Activated CD4-positive, alpha-beta T cell treated with anti-CD3 and anti-CD28 coated beads, Interleukin-2, Interleukin-6, amounts not matched to agents 100 ng/mL and 50 ng/mL, durations not matched to agents 16 hours and 8 hours (primary cell): ENCODE data around the gene CXCL5.
"Not testable (repeated sequence)": the region's sequence is repeated elsewhere in the genome, so short reads cannot be mapped to it uniquely, and the experiment has no call there.

ENCODE experiments used
- DNase-seq: peaks from one replicate; pipeline ENCODE4 v3.0.0-alpha.2; 2020

CXCL5 gene

GRCh38 chr4:74014332-74014731 is 15.9 kb upstream of the CXCL5 start:
- no peak for DNase-seq

DNA sequence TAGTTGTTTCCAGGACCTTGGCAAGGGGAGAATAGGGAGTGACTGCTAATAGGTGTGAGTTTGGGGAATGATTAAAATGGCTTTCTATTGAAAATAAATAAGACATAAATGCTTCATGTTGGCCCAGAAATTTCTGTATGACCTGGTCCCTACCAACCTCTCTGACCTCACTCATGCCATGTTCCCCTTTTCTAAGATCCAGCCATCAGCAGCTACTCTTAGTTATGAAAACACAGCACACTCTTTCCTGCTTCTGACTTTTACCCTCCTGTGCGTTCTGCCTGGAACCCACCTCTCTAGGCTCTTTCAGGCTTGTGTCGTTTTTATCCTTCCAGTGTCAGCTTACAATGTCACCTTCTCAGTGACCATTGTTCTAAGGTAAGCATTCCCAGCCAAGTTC is 14.8 kb upstream of the CXCL5 start:
- no peak for DNase-seq

- DNase-seq, result no peak
Measured at GRCh38 chr4:74012130-74012529, 13.7 kb upstream of the CXCL5 start.

- DNase-seq, result no peak
Measured at GRCh38 chr4:74009307-74009706, 10.8 kb upstream of the CXCL5 start.

DNA sequence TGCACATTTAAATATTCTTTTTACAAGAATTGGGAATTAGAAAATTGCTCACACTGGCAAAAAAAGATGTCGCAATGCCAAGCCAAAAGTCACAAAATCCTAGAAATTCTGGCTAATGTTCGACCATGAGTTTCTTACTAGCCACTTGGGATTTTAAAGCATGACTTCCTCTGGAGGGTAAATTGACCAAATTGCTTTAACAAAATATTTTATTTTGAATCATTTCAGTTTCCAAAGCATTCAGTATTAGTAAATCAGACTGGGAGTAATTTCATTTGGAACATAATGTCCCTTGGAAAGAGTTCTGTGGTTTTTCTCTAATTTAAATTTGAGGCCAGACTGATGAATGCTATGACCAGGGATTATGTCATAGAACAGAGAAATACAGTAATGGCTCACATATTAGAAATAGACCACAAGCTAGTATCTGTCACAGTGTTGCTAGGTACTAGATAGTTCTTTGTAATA is 7.6 kb upstream of the CXCL5 start:
- no peak for DNase-seq

GRCh38 chr4:74005528-74005927 is 7.1 kb upstream of the CXCL5 start:
- no peak for DNase-seq

DNA sequence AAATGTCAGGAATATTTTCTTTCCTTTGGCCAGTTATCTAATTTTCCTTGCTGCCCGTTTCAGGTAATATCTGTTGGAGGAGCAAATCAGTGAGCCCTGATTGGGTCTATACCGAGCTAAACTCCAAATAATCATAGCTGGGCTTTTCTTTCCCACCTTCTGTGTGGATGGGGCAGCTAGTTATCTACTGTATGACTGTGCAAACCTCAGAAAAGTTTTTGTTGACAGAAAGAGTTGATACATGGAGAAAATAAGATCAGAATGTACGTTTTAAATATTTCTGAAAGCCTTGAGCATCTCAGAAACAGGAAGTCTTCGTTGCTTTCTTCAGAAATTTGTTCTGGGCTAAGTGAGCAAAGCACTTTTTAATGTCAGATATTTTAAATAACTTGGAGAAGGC is 6.2 kb upstream of the CXCL5 start:
- DNase-seq, result no peak

DNA sequence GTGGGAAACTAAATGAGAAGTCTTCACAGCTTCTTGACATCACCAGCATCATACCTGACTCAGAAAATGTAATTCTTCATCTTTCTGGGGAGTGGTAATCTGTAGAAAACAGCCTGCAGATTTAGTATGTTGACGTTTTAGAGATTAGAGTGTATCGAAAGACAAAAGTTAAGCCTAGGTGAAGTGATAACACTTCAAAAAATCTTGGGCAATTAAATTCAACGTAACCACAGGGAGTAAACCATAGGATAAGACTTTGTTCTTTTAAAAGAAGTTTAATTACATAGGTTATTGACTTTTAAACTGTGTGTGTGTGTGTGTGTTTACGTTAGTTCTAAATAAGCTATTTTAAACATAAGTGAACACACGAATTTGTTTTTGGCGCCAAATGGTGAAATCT is 1.8 kb upstream of the CXCL5 start:
- DNase-seq, result no peak

GRCh38 chr4:73992050-73992449 is 6.4 kb downstream of the CXCL5 start:
- no peak for DNase-seq

GRCh38 chr4:73991742-73992000 is 6.8 kb downstream of the CXCL5 start:
- DNase-seq, result no peak

GRCh38 chr4:73990988-73991741 is 7.3 kb downstream of the CXCL5 start:
- no peak for DNase-seq

- DNase-seq, result no peak
Measured at GRCh38 chr4:73989928-73990327, 8.5 kb downstream of the CXCL5 start.

DNA sequence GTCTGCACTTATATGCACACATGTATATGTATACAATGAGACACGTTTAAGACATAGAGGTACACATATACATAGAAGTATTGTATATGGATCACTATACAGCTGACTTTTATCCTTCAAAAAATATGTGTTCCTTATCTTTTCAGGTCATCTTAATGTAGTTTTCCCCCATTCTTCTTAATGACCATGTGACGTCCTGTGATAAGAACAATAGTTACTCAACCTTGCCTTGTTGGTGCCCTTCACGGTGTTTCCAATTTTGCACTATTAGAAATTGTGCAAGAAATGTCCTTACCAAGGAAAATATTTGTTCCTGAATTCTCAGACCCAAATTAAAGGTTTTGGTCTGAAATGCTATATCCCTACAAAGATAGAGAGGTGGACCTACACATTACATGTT is 9.4 kb downstream of the CXCL5 start:
- DNase-seq, result no peak

DNA sequence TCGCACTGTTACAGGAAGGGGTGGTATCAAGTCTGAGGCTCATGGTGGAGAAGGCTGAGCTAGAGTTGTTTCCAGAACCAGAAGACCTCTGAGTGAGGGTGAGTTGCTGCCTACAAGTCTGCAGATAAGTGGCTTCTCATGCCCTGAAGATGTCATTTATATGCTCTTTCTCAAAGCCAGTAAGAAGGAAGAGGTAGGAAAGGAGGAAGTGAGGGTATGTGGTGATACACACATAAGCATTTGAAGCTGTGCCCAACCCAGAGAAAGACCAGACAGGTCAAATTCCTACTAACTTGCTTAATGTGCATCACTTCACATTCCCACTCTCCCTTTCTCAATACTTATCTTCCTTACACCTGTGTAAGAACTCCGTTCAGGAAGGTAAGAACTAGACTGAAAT is 10.4 kb downstream of the CXCL5 start, which contains the start of gene PPBP:
Gene PPBP (minus strand): TSS at position 130 of the 400 bp plus-strand sequence. CDS start 87 bp downstream, at position 43.
- DNase-seq, result no peak

DNA sequence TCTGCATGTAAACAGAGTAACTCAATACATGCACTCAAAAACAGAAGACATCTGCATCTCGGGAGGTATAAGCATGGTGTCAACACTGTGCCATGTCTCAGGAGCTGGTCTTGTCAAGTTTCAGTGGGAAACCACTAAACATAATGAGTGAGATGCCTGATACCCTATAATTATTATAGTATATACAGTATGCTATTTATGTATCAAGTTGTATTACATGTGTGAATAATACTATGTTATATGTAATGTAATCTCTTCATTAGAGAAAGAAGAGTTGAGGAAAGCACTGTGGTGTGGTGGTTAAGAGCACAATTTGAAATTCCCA is 13.0 kb downstream of the CXCL5 start:
- no peak for DNase-seq

DNA sequence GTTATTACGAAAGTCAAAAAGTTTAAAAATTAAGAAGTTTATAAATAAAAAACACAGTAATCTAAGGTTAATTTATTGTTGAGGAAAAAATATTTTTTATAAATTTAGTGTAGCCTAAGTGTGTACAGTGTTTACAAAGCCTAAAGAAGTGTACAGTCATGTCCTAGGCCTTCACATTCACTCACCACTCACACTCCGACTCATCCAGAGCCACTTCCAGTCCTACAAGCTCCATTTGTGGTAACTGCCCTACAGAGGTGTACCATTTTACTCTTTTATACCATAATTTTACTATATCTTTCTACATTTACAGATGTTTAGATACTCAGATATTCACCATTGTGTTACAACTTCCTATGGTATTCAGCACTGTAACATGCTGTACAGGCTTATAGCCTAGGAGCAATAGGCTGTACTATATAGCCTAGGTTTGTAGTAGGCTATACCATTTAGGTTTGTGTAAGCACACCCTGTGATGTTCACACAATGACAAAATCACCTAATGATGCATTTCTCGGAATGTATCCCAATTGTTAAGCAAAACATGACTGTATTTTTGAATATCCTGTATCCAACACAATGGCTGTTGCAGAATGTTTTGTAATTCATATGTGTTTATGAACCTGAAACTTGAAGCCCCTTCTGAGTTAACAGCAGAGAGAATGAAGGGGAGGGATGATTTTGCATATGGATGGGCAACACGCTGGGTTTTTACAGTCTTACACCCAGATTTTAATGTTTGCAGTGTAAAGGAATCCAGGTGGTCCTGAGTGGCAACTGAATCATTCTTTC is 13.5 kb downstream of the CXCL5 start:
- DNase-seq, result no peak

DNA sequence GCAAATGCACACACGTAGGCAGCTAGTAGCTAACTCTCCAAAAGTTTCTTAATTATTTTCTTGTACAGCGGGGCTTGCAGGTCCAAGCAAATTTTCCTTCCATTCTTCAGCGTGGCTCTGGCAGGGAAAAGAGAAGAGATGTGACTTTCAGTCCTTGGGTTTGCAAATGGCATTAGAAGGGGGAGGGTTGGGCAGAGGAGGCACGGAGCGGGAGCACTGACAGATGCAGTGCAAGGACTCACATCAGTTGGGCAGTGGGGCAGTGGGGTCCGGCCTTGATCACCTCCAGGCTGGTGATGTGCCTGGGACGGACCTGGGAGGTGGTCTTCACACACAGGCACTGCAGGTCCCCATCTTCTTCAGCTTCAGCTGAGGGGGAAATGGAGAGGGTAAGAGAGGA is 17.3 kb downstream of the CXCL5 start:
- not testable (repeated sequence) for DNase-seq

GRCh38 chr4:73979407-73979957 is 19.0 kb downstream of the CXCL5 start:
- DNase-seq, result no peak

GRCh38 chr4:73978886-73979285 is 19.6 kb downstream of the CXCL5 start:
- no peak for DNase-seq

DNA sequence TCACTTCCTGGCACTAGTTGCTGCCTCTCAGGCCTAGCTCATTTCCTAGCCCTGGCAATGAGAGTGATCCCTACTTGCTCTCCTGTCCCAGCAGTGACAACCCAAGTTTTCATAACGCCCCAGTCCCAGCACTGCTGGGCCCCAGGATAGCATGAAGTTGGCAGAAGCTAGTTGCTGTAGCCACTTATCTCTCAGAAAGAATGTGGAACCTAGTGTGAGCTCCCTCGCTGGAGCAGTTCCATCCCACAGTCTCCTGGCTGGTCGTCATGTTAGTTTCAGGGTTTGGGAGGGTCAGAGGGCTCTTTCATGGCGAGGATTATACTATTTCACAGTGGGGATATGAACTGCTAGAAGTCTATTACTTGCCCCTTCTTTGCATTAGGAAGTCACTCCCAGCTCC is 21.8 kb downstream of the CXCL5 start:
- no peak for DNase-seq

GRCh38 chr4:73976217-73976616 is 22.3 kb downstream of the CXCL5 start:
- no peak for DNase-seq

DNA sequence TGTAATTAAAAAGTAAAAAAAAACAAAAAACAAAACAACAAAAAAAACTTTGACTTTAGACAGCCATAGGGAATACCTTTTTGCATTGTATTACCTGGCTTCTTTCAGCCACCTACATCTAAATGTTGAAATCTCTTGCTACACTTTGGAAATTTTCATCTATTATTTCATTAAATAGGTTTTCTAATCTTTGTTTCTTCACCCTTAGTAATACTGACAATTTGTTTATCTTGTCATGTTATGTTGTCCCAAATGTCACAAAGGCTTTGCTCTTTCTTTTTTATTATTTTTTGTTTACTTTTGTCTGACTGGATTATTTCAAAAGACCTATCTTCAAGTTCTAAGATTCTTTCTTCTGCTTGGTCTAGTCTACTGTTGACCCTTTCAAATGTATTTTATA is 24.1 kb downstream of the CXCL5 start:
- no peak for DNase-seq

DNA sequence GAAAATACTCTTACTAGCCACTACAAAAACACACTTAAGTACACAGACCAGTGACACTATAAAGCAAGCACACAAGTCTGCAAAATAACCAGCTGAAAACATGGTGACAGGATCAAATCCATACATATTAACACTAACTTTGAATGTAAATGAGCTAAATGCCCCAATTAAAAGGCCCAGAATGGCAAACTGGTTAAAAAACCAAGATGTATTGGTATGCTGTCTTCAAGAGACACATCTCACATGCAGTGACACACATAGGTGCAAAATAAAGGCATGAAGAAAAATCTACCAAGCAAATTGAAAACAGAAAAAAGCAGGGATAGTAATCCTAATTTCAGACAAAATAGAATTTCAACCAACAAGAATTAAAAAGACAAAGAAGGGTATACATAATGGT is 27.5 kb downstream of the CXCL5 start:
- DNase-seq, result no peak

DNA sequence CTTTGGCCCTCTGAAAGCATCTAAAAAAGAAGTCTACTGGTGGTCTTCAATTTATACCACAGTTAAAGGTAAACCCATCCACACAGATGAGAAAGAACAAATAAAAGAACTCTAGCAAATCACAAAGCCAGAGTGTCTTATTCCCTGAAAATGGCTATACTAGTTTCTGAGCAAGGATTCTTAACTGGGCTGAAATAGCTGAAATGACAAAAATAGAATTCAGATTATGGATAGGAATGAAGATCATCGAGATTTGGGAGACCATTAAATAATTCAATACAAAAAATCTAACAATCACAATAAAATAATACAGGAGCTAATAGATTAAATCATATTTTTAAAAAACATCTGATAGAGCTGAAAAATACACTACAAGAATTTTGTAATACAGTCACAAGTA is 28.5 kb downstream of the CXCL5 start:
- DNase-seq, result no peak

- DNase-seq, result no peak
Measured at GRCh38 chr4:73967866-73968265, 30.6 kb downstream of the CXCL5 start.
